ENCODE data around the gene SIRPA.

The SIRPA gene

GRCh38 chr20:1874450-1875182 lies 20.6 kb upstream of the SIRPA start:
- TF ChIP-seq ZFX (IDR thresholded peaks at IDR 0.05; ENCODE audit: borderline replicate concordance) = no peak
- TF ChIP-seq CTCF (IDR thresholded peaks at IDR 0.05) = no peak
- no peak overlapping the region for H3K27ac ChIP-seq

- no peak overlapping the region for H3K27ac ChIP-seq
- TF ChIP-seq CTCF (IDR thresholded peaks at IDR 0.05) = no peak
Measured at GRCh38 chr20:1875183-1875554, 20.0 kb upstream of the SIRPA start.

- H3K27ac ChIP-seq = no peak overlapping the region
- TF ChIP-seq CTCF (IDR thresholded peaks at IDR 0.05) = no peak
- no peak for TF ChIP-seq ZFX (IDR thresholded peaks at IDR 0.05; ENCODE audit: borderline replicate concordance)
Measured at GRCh38 chr20:1875762-1876161, 19.4 kb upstream of the SIRPA start.

- TF ChIP-seq ZFX (IDR thresholded peaks at IDR 0.05; ENCODE audit: borderline replicate concordance) = no peak
Measured at GRCh38 chr20:1876217-1876921, 18.8 kb upstream of the SIRPA start.

GRCh38 chr20:1876975-1877608 lies 18.1 kb upstream of the SIRPA start:
- no peak overlapping the region for H3K27ac ChIP-seq
- TF ChIP-seq CTCF (IDR thresholded peaks at IDR 0.05) = no peak
- no peak for TF ChIP-seq ZFX (IDR thresholded peaks at IDR 0.05; ENCODE audit: borderline replicate concordance)

More at GRCh38 chr20:1876217-1876921, 18.8 kb upstream of the SIRPA start:
- no peak overlapping the region for H3K27ac ChIP-seq

GRCh38 chr20:1877609-1878200 lies 17.5 kb upstream of the SIRPA start:
- TF ChIP-seq CTCF (IDR thresholded peaks at IDR 0.05) = no peak
- TF ChIP-seq ZFX (IDR thresholded peaks at IDR 0.05; ENCODE audit: borderline replicate concordance) = no peak
- no peak overlapping the region for H3K27ac ChIP-seq

GRCh38 chr20:1879369-1879768 lies 15.8 kb upstream of the SIRPA start:
- no peak for TF ChIP-seq CTCF (IDR thresholded peaks at IDR 0.05)
- no peak for TF ChIP-seq ZFX (IDR thresholded peaks at IDR 0.05; ENCODE audit: borderline replicate concordance)
- H3K27ac ChIP-seq = no peak overlapping the region

Measured in 22Rv1 (cell line).